AG09309 (cell line): ENCODE measurements around the gene EPAS1.

ENCODE experiments used
- DNase-seq: peaks from one replicate; pipeline ENCODE4 v3.0.0-alpha.2; 2010; ENCODE audit warnings: low read depth
- H3K4me3 ChIP-seq: 2 replicates; pipeline ENCODE4 v1.5.1; 2011; ENCODE audit warnings: mild to moderate bottlenecking, low read depth, low read length, moderate library complexity; ENCODE audit not compliant: control insufficient read depth
- TF ChIP-seq, protein P1 (sequence below): IDR thresholded peaks from 2 replicates; pipeline ENCODE4 v1.5.1; 2011; ENCODE audit warnings: mild to moderate bottlenecking, low read depth, low read length, inconsistent platforms; ENCODE audit not compliant: insufficient read depth, control insufficient read depth; ENCODE audit errors: missing control alignments

Gene EPAS1

DNA sequence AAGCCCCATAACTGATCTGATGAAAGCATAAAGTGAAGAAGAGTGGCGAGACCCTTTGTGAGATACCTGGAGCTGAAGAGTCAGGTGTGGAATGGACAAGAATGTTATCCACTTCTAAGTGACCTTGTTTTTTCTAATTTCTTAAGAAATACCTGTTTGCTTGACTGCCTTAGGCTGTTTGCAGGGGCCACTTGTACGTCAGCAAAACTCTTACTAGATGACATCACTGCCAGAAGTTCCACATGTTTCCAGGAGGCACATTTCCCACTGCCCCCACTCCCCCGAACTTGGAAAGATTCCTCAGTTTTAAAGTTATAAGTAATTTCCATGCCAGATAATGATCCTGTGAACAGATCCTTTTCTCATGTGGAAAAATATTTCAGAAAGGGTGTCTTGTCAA is 8.0 kb downstream of the EPAS1 start:
- no peak overlapping the region for H3K4me3 ChIP-seq
- no peak for DNase-seq
- TF ChIP-seq, protein P1, sequence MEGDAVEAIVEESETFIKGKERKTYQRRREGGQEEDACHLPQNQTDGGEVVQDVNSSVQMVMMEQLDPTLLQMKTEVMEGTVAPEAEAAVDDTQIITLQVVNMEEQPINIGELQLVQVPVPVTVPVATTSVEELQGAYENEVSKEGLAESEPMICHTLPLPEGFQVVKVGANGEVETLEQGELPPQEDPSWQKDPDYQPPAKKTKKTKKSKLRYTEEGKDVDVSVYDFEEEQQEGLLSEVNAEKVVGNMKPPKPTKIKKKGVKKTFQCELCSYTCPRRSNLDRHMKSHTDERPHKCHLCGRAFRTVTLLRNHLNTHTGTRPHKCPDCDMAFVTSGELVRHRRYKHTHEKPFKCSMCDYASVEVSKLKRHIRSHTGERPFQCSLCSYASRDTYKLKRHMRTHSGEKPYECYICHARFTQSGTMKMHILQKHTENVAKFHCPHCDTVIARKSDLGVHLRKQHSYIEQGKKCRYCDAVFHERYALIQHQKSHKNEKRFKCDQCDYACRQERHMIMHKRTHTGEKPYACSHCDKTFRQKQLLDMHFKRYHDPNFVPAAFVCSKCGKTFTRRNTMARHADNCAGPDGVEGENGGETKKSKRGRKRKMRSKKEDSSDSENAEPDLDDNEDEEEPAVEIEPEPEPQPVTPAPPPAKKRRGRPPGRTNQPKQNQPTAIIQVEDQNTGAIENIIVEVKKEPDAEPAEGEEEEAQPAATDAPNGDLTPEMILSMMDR: no peak

DNA sequence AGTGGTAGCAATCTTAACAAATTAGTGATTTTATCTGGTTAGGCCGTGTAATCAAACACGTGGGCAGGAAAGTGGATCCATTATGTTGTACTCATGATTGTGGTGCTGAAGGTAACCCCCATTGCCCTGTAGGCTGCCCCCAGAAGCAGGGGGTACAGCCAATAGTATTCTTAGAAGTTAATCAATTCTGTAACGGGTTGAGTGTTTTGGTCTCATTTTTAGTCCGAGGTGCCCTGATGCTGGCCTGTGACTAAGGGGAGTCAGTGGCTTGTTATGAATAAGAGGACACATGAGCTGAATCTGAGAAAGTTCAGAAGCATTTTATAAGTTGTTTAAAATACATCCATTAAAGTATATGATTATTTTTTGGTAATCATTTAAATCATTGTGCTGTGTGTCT is 8.6 kb downstream of the EPAS1 start:
- DNase-seq: no peak
- TF ChIP-seq, protein P1: no peak
- no peak overlapping the region for H3K4me3 ChIP-seq

DNA sequence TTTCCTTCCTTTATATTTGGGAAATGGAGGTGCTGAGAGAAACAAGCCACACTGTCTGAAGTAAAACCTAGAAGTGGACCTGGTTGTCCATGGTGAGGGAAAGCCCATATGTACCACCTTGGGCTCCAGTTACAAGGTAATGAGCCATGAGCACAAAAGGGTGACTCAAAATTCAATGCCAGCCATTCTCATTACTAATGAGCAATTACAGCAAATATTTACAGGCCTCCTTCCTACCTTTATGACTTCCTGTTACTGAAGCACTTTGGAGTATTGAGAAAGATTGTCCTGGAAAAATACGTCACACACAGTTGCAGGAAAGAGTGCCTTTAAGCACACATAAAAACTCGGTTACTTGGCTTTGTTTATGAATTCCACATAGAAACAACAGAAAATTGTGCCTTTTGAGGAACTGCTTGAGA is 9.1 kb downstream of the EPAS1 start:
- no peak for DNase-seq
- TF ChIP-seq, protein P1: no peak
- H3K4me3 ChIP-seq: no peak overlapping the region

DNA sequence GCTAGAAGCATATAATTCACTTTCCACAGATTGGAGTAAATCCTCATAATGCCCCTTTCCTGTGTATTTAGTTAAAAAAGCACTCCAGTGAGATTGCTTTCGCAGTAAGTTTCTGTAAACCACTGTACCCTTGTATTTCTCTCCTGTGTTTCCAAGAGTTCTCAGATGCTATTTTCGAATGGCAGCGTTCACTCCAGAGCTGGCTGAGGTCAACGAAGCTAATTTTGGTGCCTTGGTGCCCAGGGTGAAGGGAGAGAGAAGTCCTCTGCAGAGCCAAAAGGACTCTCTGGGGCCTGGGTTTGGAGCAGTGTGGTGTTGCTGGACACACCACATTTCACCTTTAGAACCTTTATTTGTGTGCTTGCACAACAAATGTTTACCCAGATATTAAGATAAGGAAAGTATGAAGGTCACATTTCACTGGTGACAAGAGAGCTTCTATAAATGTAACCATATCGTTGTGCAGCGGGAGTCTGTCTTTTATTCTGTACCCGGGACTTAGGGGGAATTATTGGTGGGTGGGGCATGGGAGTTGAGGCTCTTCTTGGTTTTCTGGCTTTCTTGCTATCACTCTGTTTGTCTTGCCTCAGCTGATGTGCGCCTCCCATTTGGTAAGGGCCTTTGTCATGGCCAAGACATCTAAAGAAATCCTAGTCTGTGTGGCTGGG is 9.9 kb downstream of the EPAS1 start:
- no peak for DNase-seq
- H3K4me3 ChIP-seq: no peak overlapping the region
- TF ChIP-seq, protein P1: no peak

DNA sequence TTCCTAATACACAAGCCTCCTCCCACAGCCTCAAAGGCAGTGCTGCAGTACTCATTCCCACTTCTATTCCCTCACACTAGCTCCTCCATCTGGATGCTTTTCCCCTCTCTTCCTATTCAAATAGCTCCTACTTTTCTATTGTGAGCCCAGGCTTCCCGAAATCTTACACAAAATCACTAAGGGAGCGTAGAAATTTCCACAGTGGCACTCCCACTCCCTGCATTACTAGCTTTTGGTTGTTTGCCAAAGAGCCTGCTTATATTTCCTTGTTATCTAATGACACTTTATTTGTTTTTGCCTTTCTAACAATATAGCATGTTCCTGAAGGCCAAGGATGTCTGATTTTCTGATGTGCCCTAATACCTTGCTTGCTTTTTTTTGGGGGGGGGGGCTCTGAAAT is 10.9 kb downstream of the EPAS1 start:
- TF ChIP-seq, protein P1: no peak

DNA sequence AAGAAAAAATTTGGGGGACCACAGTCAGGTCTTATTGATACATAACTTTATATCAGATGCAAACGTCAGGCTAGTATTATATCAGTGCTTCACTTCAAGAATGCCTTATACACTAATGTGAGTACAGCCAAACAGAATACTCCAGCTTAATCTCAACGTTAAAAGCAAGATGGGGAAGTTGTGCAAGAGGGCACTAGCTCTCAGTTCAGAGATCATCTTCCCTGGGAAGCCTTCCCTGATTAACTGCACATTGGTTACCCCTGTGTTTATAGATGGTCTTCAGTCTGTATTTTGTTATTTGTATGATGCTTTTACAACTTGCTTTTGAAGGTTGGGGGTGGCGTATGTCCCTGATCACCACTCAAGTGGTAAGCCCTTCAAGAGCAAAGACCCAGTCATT is 11.4 kb downstream of the EPAS1 start:
- no peak for DNase-seq
- H3K4me3 ChIP-seq: no peak overlapping the region
- TF ChIP-seq, protein P1: no peak

More for the DNA sequence above, 10.9 kb downstream of the EPAS1 start:
- H3K4me3 ChIP-seq: no peak overlapping the region
- DNase-seq: no peak
